ENCODE results near the gene PLS3. TPM values are rescaled to one million over a fixed set of nuclear protein-coding genes. Genes with fewer than 3 reads are reported as not detected.

The PLS3 gene
- polyA plus RNA-seq, 2 donors = 59.6 to 103 TPM

DNA sequence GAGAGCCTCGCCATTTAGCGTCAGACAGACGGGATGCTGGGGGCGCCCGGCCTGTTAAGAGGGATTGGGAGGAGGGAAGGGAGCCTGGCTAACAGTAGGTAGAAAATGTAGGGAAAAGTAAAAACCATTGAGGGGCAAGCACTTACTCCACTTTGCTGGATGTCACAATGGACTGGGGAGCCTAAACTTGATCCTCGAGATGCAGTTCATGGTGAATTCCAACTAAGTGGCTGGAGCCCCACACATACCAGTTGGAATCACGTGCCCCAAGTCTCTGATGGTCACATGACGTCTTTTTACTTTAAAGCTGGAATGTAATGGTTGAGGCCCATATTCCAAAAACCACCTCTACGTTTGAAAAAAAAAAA lies 1.5 kb downstream of the PLS3 start:
- peaks cover 0 to 5% of the 10 kb centered on the region in 2 donors for H3K9me3 ChIP-seq (ENCODE audit: control insufficient read depth in 2 of 2, insufficient read depth in 1 of 2, low read depth in 1 of 2, low read length in 1 of 2)
- 14 to 20% methylated on average over 9 of the region's 9 CpGs for WGBS, 2 donors
- no peaks in the 10 kb centered on the region for H3K27me3 ChIP-seq (ENCODE audit: control insufficient read depth in 1 of 2, insufficient read depth in 2 of 2, low read length in 2 of 2)
- peak overlapping the region; percentile 61 to 74 for H3K4me3 ChIP-seq (ENCODE audit: low read depth in 1 of 2, low read length in 2 of 2)
- H3K36me3 ChIP-seq (ENCODE audit: control insufficient read depth in 2 of 2, insufficient read depth in 2 of 2, low read length in 1 of 2) = no peaks in the 10 kb centered on the region
- H3K27ac ChIP-seq (ENCODE audit: low read depth in 2 of 2, low read length in 1 of 2) = peak overlapping the region; percentile 76 to 87
- peaks cover 0 to 4% of the 10 kb centered on the region in 2 donors for H3K4me1 ChIP-seq (ENCODE audit: control insufficient read depth in 2 of 2, insufficient read depth in 2 of 2, low read length in 1 of 2)

DNA sequence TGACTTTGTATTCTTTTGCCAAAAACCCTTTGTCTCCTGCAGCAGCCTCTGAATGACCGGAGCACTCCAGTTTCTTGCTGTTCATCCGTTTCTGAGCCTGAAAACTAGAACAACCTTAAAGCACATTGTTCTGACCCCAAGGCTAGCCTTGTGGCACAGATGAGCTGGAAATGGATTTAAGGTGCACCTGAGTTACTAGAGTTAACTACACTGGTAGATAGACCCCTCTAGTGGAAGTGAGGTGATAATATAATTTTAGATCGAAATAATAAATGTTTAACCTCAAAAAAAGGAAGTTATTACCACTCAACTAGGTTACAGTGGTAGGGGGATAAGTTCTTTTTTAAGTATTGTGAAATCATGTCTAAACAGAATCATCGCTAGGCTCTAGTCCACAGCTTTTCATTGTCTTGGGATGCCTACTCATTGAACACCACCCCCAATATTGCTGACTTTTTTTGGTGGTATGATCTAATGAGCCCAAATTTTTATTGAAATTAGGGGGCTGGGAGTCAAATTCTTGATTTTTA lies 2.7 kb downstream of the PLS3 start:
- 42 to 50% methylated on average over 4 of the region's 4 CpGs for WGBS, 2 donors
- Histone ChIP-seq H3K27me3 (ENCODE audit: control insufficient read depth in 1 of 2, insufficient read depth in 2 of 2, low read length in 2 of 2) (no peaks in the 10 kb centered on the region), H3K27ac (ENCODE audit: low read depth in 2 of 2, low read length in 1 of 2) (no peak overlapping the region)

DNA sequence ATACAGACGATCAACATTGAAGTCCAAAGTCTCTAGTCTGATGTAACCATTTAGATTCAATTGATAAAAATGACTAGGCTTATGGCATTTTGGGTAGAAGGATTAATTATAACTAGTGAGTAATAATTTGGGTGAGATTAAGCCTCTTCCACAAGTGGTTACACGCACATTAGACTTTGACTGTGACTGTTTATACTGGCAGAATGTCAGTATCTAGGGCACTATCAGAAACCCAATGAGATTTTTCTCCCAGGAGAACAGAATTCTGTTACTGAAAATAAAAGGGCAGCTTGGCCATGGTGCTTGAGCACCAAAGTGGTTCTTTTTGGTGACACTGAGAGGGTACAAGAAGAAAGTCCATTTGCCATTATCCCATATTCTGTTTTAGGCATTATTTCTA lies 3.3 kb downstream of the PLS3 start:
- no peaks in the 10 kb centered on the region for H3K27me3 ChIP-seq (ENCODE audit: control insufficient read depth in 1 of 2, insufficient read depth in 2 of 2, low read length in 2 of 2)
- H3K4me3 ChIP-seq (ENCODE audit: low read depth in 1 of 2, low read length in 2 of 2) = no peak overlapping the region

More for the DNA sequence above, 2.7 kb downstream of the PLS3 start:
- Histone ChIP-seq H3K9me3 (ENCODE audit: control insufficient read depth in 2 of 2, insufficient read depth in 1 of 2, low read depth in 1 of 2, low read length in 1 of 2) (peaks cover 0 to 5% of the 10 kb centered on the region in 2 donors), H3K4me1 (ENCODE audit: control insufficient read depth in 2 of 2, insufficient read depth in 2 of 2, low read length in 1 of 2) (peaks cover 0 to 4% of the 10 kb centered on the region in 2 donors), H3K4me3 (ENCODE audit: low read depth in 1 of 2, low read length in 2 of 2) (no peak overlapping the region), H3K36me3 (ENCODE audit: control insufficient read depth in 2 of 2, insufficient read depth in 2 of 2, low read length in 1 of 2) (no peaks in the 10 kb centered on the region)

DNA sequence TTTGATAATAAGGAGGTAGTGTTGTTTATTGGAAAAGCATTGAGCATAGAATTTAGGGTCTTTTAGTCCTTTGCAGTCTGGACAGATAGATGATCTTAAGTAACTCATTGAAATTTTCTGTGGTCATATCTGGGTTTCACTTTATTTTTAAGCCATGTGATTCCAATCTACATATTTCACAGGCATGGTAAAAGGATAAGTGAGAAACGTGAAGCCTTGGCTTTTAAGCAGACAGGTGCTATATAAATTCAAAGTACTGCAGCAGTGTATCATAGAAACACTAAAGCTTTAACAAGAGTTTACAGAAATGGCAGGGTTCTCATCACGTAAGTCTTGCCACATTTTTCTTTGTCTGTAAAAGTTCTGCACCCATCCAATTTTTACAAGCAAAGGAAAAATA lies 4.9 kb downstream of the PLS3 start:
- WGBS, 2 donors = 37 to 62% methylated on average over 2 of the region's 2 CpGs
- Histone ChIP-seq H3K27me3 (ENCODE audit: control insufficient read depth in 1 of 2, insufficient read depth in 2 of 2, low read length in 2 of 2) (no peaks in the 10 kb centered on the region), H3K4me1 (ENCODE audit: control insufficient read depth in 2 of 2, insufficient read depth in 2 of 2, low read length in 1 of 2) (peaks cover 0 to 4% of the 10 kb centered on the region in 2 donors), H3K27ac (ENCODE audit: low read depth in 2 of 2, low read length in 1 of 2) (no peak overlapping the region), H3K4me3 (ENCODE audit: low read depth in 1 of 2, low read length in 2 of 2) (no peak overlapping the region), H3K36me3 (ENCODE audit: control insufficient read depth in 2 of 2, insufficient read depth in 2 of 2, low read length in 1 of 2) (no peaks in the 10 kb centered on the region), H3K9me3 (ENCODE audit: control insufficient read depth in 2 of 2, insufficient read depth in 1 of 2, low read depth in 1 of 2, low read length in 1 of 2) (peaks cover 0 to 5% of the 10 kb centered on the region in 2 donors)

More for the DNA sequence above, 3.3 kb downstream of the PLS3 start:
- no peak overlapping the region for H3K27ac ChIP-seq (ENCODE audit: low read depth in 2 of 2, low read length in 1 of 2)
- peaks cover 0 to 5% of the 10 kb centered on the region in 2 donors for H3K9me3 ChIP-seq (ENCODE audit: control insufficient read depth in 2 of 2, insufficient read depth in 1 of 2, low read depth in 1 of 2, low read length in 1 of 2)
- WGBS, 2 donors = 27 to 32% methylated on average over 2 of the region's 2 CpGs
- H3K4me1 ChIP-seq (ENCODE audit: control insufficient read depth in 2 of 2, insufficient read depth in 2 of 2, low read length in 1 of 2) = peaks cover 0 to 4% of the 10 kb centered on the region in 2 donors
- H3K36me3 ChIP-seq (ENCODE audit: control insufficient read depth in 2 of 2, insufficient read depth in 2 of 2, low read length in 1 of 2) = no peaks in the 10 kb centered on the region

DNA sequence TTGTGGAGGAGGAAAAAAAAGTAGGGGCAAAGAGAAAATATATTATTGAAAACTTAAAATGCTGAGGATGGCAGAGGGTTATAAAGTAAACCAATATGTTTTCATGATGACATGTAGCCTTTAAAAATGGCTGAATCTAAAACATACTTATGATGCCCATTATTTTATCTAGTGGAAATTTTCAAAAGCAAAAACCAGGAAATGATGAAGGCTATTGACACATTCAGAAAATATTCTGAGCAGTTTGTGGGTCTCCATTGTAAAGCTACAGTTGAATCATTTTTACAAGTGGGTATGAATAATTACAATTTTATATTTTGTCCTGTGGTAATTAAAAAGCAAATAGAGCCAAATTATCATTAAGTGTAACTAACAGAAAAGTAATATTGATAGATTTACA lies 10.7 kb downstream of the PLS3 start:
- Histone ChIP-seq H3K4me3 (ENCODE audit: low read depth in 1 of 2, low read length in 2 of 2) (no peak overlapping the region), H3K9me3 (ENCODE audit: control insufficient read depth in 2 of 2, insufficient read depth in 1 of 2, low read depth in 1 of 2, low read length in 1 of 2) (no peaks in the 10 kb centered on the region), H3K27ac (ENCODE audit: low read depth in 2 of 2, low read length in 1 of 2) (no peak overlapping the region), H3K27me3 (ENCODE audit: control insufficient read depth in 1 of 2, insufficient read depth in 2 of 2, low read length in 2 of 2) (no peaks in the 10 kb centered on the region), H3K4me1 (ENCODE audit: control insufficient read depth in 2 of 2, insufficient read depth in 2 of 2, low read length in 1 of 2) (no peaks in the 10 kb centered on the region), H3K36me3 (ENCODE audit: control insufficient read depth in 2 of 2, insufficient read depth in 2 of 2, low read length in 1 of 2) (no peaks in the 10 kb centered on the region)

GRCh38 chrX:115573185-115573584 lies 12.2 kb downstream of the PLS3 start:
- Histone ChIP-seq H3K27me3 (ENCODE audit: control insufficient read depth in 1 of 2, insufficient read depth in 2 of 2, low read length in 2 of 2) (no peaks in the 10 kb centered on the region), H3K36me3 (ENCODE audit: control insufficient read depth in 2 of 2, insufficient read depth in 2 of 2, low read length in 1 of 2) (no peaks in the 10 kb centered on the region), H3K4me3 (ENCODE audit: low read depth in 1 of 2, low read length in 2 of 2) (no peak overlapping the region), H3K4me1 (ENCODE audit: control insufficient read depth in 2 of 2, insufficient read depth in 2 of 2, low read length in 1 of 2) (no peaks in the 10 kb centered on the region), H3K27ac (ENCODE audit: low read depth in 2 of 2, low read length in 1 of 2) (no peak overlapping the region), H3K9me3 (ENCODE audit: control insufficient read depth in 2 of 2, insufficient read depth in 1 of 2, low read depth in 1 of 2, low read length in 1 of 2) (no peaks in the 10 kb centered on the region)
- WGBS, 2 donors = 41 to 58% methylated on average over 2 of the region's 2 CpGs

DNA sequence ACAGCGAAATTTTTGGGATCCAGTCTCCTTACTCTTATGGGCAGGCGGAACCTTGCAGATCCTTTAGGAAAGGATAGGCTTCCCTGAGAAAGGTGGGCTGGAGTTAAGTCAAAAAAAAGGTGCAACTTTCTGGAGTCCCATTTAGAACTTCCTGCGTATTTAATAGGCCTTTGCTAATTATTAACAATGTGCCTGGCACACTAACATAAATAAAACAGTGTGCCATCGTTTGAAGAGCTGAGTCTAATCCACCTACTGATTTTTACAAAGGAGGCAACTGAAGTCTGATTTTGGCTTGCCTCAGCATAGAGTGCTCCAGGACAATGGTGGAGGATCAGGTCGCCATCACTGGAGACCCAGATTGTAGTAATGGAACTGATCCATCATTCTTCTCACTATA lies 15.7 kb downstream of the PLS3 start:
- no peaks in the 10 kb centered on the region for H3K4me1 ChIP-seq (ENCODE audit: control insufficient read depth in 2 of 2, insufficient read depth in 2 of 2, low read length in 1 of 2)
- H3K27ac ChIP-seq (ENCODE audit: low read depth in 2 of 2, low read length in 1 of 2) = no peak overlapping the region
- WGBS, 2 donors = 73 to 81% methylated on average over 5 of the region's 5 CpGs
- H3K9me3 ChIP-seq (ENCODE audit: control insufficient read depth in 2 of 2, insufficient read depth in 1 of 2, low read depth in 1 of 2, low read length in 1 of 2) = no peaks in the 10 kb centered on the region
- H3K27me3 ChIP-seq (ENCODE audit: control insufficient read depth in 1 of 2, insufficient read depth in 2 of 2, low read length in 2 of 2) = no peaks in the 10 kb centered on the region
- no peaks in the 10 kb centered on the region for H3K36me3 ChIP-seq (ENCODE audit: control insufficient read depth in 2 of 2, insufficient read depth in 2 of 2, low read length in 1 of 2)
- no peak overlapping the region for H3K4me3 ChIP-seq (ENCODE audit: low read depth in 1 of 2, low read length in 2 of 2)

GRCh38 chrX:115579327-115579726 lies 18.4 kb downstream of the PLS3 start:
- no peak overlapping the region for H3K4me3 ChIP-seq (ENCODE audit: low read depth in 1 of 2, low read length in 2 of 2)
- H3K36me3 ChIP-seq (ENCODE audit: control insufficient read depth in 2 of 2, insufficient read depth in 2 of 2, low read length in 1 of 2) = no peaks in the 10 kb centered on the region
- H3K4me1 ChIP-seq (ENCODE audit: control insufficient read depth in 2 of 2, insufficient read depth in 2 of 2, low read length in 1 of 2) = no peaks in the 10 kb centered on the region
- H3K9me3 ChIP-seq (ENCODE audit: control insufficient read depth in 2 of 2, insufficient read depth in 1 of 2, low read depth in 1 of 2, low read length in 1 of 2) = no peaks in the 10 kb centered on the region
- WGBS, 2 donors = 83 to 87% methylated on average over 2 of the region's 2 CpGs
- no peaks in the 10 kb centered on the region for H3K27me3 ChIP-seq (ENCODE audit: control insufficient read depth in 1 of 2, insufficient read depth in 2 of 2, low read length in 2 of 2)
- H3K27ac ChIP-seq (ENCODE audit: low read depth in 2 of 2, low read length in 1 of 2) = no peak overlapping the region

GRCh38 chrX:115579786-115580294 lies 18.9 kb downstream of the PLS3 start:
- WGBS, 2 donors = 89% methylated on average over 8 of the region's 8 CpGs
- Histone ChIP-seq H3K9me3 (ENCODE audit: control insufficient read depth in 2 of 2, insufficient read depth in 1 of 2, low read depth in 1 of 2, low read length in 1 of 2) (no peaks in the 10 kb centered on the region), H3K4me3 (ENCODE audit: low read depth in 1 of 2, low read length in 2 of 2) (no peak overlapping the region), H3K27me3 (ENCODE audit: control insufficient read depth in 1 of 2, insufficient read depth in 2 of 2, low read length in 2 of 2) (no peaks in the 10 kb centered on the region), H3K4me1 (ENCODE audit: control insufficient read depth in 2 of 2, insufficient read depth in 2 of 2, low read length in 1 of 2) (no peaks in the 10 kb centered on the region), H3K27ac (ENCODE audit: low read depth in 2 of 2, low read length in 1 of 2) (no peak overlapping the region), H3K36me3 (ENCODE audit: control insufficient read depth in 2 of 2, insufficient read depth in 2 of 2, low read length in 1 of 2) (no peaks in the 10 kb centered on the region)
